ENCODE measurements around the gene IAH1.
"Not testable (repeated sequence)": the region's sequence is repeated elsewhere in the genome, so short reads cannot be mapped to it uniquely, and the experiment has no call there.

Gene IAH1

DNA sequence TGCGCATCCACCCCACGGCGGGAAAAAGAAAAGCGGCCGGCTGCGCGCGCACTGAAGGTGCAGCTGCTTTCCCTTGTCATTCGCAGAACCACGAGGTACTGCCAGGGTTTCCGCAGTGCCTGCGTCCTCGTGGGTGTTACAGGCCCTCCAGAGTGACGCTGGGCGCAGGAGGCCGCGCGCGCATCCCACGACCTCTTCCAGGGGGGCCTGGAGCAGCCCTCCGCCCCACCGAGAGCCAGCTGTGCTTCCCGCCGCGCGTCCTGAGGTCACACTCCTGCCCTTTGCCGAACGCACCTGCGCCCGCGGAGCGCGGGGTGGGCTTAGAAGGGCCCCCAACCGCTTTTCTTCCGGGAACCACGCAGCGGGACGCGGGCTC lies 378 bp upstream of the IAH1 start:
- peak; percentile 43 for DNase-seq

DNA sequence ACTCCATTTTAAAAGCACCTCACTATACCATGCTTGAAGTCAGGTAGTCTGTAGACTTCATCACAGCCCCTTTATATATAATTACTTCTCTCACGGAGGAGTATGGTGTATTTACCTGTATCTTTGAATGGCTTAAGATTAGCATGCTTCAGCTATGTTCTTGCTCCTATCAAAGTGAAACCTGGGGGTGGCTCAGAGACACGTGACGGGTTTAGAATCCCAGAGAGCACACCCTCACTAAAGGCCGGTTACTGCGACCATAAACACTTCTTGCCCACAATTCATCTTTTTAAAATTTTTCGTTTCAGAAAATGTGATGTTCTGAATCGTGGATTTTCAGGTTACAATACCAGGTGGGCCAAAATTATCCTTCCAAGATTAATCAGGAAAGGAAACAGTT lies 3.6 kb downstream of the IAH1 start:
- no peak for DNase-seq

DNA sequence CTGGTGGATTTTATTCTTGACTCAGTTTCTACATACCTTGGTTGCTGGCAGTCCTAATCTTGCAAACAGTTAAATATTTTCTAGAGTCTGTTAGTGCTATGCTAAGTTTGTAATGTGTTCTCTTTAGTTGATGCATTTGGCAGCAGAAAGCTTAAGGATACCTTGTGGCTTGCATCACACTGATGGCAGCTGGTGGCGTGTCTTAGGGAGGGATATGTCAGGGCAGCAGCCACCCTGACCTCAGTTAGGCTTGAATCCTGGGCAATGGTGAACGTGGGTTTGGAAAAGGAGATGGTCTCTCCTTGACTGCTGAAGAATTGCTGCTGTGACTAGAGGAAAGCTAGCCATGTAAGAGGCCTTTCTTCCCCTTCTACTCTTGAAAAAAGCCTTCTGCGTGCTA lies 4.2 kb downstream of the IAH1 start:
- no peak for DNase-seq

DNA sequence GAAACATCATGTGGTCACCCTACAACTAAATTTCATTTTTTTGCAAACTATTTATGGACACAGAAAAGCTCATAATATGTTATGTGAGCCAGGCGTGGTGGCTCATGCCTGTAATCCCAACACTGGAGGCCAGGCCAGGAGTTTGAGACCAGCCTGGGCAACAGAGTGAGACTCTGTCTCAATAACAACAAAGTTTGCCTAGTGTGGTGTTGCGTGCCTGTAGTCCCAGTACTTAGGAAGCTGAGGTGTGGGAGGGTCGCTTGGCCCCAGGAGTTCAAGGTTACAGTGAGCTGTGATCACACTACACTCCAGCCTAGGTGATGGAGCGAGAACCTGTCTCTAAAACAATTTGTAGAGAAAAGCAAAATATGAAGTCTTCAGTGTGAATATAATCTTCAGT lies 5.8 kb downstream of the IAH1 start:
- no peak for DNase-seq

DNA sequence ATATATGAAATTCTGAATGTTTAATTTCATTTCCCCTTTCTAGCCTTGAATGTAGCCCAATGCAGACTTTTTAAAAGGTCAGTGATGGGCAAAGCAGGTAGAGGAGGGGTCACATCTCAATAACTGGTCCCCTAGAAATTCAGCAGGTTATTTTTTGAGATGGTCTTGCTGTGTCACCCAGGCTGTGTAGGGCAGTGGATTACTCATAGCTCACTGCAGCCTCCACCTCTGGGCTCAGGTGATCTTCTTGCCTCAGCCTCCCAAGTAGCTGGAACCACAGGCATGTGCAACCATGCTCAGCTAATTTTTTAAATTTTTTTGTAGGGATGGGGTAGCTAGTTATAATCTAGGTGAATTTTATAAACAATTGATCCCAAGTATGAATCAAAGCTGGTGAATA lies 8.8 kb downstream of the IAH1 start:
- DNase-seq = no peak

DNA sequence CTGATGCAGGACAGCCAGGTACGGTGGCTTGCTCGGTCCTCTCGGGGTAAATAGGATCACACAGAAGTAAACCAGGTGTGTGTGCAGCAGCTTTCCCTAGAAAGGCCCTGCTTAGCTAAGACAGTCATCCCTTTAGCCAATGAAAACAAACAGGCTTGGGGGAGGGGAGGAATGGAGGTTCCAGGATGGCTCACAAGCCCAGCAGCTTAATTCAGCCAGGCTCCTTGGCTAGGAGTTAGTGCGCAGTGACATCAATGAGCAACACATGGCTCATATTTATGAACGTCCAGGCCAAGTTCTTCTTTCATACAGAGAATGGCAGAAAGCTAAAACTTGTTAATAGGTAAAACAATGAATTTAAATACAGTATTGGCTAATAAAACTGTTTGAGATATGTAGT lies 10.2 kb downstream of the IAH1 start:
- no peak for DNase-seq

DNA sequence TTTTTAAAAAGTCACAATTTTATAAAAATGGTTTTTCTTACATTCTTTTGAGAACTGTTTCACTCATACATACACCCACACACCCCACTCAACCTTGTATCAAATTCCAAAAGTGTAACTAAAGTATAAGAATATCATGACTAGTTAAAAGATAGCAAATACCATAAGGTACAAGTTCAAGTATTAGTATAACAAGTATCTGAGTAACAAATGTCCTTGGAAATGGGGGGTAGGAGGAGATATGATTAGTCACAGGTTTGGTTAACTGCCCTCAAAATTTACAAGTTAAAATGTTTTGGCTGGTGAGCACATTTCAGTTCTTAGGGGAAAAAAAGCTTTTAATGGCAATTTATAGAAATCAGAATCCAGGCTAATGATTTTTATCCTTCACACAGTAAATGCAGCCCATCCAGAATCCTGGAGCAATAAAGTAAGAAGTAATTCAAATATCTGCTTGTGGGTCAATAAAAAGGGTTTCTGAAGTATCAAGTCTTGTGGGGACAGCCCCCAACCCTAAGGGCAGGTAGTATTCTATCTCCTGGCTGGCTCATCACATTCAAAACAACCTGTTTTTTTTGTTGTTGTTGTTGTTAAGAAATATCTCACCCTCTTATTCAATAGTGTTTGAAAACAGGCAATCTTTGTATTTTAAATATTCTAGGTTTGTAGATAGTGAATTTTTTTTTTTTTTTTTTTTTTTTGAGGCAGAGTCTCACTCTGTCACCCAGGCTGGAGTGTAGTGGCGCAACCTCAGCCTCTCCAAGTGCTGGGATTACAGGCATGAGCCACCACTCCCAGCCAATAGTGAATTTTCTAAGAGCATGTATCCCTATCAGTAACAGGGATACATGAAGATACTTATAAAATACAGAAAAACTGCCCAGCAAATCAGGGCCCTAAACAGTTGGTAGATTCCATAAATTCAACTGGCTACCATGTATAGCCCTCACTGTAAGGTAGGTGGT lies 14.5 kb downstream of the IAH1 start:
- no peak for DNase-seq

DNA sequence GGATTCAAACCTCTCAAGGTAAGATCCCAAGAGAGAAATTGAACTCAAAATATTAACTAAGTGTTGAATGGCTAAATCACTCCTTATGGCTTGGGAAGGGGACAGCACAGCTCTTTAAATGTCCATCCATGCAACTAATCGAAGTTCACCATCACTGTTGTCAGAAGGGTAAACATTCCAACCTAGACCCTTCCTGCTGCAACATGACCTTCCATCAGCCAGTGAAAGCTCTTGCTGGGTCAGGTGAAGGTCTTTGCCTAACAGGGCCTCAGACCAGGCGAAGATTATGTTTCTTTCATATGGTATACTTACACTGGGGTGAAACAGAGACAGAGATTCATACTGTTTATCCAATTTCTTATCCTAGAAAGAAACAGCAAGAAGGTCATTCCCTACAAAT lies 16.4 kb downstream of the IAH1 start:
- DNase-seq = no peak

DNA sequence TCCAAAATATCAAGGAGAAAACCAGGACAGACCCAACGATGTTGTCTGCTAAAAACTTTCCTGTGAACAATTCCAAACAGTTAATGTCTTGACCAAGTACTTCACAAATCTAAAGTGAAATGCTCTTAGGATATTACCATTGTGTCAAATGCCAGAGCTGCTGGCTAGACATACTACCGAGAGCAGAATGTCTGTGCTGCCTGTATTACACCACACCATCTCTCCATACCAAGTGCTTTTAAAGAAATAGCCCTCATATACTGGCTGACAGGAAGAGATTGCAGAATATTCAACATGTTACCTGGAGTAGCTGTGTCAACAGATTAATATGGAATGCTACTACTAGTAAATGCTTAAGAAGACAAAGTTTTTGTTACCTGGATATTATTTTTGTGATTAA lies 18.6 kb downstream of the IAH1 start:
- no peak for DNase-seq

DNA sequence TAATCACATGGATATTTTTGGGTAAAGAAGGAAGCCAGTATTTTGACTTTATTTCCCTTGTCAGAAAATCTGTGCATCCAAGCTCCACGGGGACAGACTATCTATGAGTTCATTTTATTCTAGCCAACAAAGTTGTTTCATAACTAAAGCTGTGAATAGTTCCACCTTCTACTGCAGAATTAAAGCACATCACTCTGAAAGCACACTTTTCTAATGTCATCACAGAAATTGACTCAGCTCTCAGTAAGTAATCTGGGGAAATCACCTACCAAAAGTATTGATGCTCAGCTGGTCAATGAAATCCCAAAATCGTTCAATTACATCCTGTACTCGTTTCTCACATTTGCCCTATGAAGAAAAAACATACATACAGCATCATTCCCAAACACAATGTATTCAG lies 19.1 kb downstream of the IAH1 start:
- no peak for DNase-seq

DNA sequence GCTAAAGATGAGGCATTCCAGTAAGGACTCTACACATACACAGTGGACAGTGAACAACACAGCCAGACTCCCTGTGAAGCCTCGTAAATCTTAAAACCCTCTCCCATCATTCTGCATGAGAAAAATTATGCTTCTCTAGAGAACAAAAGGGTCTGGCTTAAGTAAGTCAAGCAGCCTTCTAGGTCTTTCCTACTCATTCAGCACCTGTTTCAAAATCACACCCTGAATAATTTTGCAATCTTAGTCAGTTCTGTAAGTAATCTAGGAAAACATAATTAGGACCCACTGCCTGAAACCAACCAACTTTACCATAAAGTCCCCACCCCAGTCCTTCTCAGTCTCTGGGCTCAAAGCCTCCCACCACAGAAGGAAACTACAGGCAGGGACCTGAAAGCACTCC lies 19.7 kb downstream of the IAH1 start:
- DNase-seq = no peak

DNA sequence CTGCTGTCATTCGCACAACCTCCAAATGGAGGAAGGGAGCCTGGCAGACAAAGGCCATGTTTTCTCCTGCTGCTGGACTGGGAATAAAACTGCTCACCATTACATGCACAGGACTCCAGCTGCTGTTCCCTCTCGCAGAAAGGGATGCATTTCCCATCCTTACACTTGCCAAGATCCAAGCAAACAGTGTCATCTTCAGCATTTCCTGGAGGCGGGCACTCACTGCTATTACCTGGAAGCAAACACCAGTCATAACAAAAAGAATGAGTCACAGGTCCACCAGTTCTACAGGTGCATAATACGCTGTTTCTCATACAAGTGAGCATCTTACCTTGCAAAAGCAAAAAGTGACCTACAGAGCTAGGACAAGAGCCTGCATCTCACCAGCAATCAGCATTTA lies 22.7 kb downstream of the IAH1 start:
- peak; percentile 67 for DNase-seq

DNA sequence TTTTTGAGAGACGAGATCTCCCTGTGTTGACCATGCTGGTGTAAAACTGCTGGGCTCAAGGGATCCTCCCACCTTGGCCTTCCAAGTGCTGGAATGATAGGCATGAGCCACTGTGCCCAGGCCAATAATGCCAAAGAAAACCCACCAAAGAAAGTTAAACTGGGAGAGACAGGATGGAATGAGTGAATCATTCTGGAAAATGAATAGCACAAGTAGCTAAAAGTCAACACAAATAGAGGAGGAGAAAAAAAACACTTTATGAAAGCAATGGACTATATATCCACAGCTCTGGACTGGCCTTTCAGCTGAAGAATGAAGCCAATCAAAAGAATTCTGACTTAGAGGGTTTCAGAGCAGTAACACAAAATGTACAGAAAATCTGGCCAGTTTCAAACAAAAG lies 23.9 kb downstream of the IAH1 start:
- DNase-seq = no peak

DNA sequence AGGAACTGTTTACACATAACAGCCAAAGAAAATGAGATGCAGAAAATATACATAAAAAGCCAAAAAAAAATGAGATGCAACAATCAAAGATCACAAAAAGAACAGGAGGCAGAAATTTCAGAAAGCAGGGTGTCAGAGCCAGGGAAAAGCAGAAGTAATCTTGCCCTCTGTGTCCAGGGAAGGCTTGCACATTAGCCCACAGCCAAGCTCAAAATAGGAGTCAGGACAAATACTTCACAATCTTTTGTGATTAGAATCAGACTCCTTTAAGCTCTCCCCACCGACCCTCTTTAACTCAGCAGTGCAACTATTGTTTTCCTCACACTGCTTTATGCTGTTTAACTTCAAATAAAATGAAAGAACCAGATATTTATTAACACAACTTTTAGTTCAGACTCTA lies 34.6 kb downstream of the IAH1 start:
- DNase-seq = no peak

DNA sequence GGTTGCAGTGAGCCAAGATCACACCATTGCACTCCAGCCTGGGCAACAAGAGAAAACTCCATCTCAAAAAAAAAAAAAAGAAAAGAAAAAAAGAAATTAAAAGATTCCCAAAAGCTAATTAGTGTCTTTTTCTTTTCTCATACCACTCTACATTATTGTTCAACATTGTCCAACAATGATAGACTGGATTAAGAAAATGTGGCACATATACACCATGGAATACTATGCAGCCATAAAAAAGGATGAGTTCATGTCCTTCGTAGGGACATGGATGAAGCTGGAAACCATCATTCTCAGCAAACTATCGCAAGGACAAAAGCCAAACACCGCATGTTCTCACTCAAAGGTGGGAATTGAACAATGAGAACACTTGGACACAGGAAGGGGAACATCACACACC lies 39.6 kb downstream of the IAH1 start:
- not testable (repeated sequence) for DNase-seq

DNA sequence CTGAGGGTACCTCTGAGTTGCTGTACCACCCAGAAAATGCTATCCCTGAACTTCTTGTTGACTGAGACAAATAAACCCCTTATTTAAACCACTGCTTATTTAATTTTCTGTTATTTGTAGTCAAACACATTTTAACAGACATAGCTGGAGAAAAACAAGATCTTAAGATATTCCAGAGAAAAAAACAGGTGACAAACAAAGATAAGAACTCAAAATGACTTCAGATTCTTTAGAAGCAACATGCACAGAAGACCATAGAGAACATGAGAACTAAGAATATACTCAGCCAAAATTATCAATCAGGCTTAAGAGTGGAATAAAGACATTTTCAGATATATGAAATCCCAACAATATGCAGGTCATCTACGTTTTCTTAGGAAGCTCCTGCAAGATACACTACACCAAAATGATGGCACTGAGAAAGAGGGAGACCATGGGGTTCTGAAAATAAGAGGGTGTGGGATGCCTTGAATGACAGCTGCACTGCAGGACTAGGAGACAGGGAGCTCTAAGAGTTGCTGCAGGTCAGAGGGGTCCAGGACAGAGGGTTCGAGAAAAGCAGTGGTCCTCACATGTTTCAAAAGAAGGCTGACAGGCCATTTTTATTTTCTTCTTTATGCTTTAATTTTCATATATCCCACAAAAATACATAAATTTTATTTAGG lies 42.9 kb downstream of the IAH1 start:
- no peak for DNase-seq

DNA sequence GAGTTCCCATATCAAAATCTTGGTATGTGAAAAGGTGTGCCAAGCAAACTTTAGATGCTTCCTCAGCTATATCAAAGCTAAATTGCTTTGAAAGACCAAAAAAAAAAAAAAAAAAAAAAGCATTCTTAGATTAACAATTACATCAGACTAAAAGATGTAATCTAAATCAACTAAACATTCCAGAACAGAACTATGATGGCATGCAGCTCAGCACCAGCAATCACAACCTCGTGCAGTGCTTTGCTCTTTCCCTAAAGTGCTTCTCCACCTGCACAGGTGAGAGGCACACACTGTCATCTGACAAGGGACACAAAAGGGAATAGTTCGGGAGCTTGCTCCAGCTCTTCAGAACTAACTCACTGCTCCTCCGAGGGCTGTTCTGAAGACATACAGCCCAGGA lies 43.8 kb downstream of the IAH1 start:
- no peak for DNase-seq

DNA sequence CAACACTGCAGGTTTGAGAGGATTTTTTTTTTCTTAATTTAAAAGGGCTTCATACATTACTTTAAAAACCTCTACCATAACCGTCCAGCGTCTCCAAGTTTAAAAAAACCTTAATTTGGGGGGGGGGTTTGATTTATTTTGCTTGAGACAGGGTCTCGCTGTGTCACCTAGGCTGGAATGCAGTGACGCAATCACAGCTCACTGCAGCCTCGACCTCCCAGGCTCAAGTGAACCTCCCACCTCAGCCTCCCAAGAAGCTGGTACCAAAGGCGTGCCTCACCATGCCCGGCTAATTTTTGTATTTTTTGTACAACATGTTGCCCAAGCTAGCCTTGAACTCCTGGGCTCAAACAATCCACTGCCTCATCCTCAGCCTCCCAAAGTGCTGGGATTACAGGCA lies 44.4 kb downstream of the IAH1 start:
- DNase-seq = no peak

DNA sequence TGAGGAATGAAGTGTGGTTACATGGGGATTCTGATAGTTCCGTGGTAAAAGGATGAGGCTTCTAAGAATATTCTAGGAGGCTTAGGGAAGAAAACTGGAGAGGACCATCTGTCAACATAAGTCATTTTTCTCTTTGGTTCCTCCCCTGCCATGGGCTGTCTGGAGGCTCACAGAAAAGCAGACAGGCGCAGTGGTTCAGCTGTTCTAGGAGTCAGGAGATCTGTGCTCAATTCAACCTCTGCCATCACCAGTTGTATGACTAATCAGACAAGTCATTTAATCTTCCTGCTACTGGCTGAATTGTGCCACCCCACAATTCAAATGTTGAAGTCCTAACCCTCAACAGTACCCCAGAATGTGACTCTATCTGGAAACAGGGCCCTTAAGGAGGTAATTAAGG lies 44.9 kb downstream of the IAH1 start:
- DNase-seq = no peak

DNA sequence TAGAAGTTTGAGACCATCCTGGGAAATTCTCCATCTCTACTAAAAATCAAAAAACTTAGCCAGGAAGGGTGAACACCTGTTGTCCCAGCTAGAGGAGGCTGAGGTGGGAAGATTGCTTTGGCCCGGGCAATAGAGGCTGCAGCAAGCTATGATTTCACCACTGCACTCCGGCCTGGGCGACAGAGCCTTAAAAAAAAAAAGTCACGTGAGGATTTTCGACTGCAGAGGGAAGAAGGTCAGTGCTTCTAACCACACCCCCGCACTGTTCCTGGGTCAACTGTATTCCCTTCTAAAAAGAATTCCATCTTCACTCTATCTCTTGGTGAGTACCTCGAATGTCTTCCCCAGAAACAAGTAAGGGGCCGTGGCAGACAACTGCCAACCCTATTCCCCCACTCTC lies 49.9 kb downstream of the IAH1 start:
- no peak for DNase-seq

DNA sequence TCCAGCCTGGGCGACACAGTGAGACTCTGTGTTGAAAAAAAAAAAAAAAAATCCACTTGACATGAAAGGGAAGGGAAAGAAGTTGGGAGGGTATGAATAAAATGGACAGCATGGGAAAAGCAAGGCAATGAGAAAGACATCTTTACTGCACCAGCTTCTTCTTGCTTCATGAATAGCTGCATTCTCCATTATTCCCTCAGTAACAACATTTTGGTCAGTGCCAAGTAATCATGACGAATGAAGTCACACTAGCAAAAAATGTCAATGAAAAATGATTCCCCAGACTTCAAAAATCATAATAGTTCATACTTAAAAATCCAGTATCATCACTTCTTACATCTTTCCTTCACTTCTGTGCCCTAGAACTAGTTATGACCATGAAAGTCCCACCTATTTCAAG lies 50.9 kb downstream of the IAH1 start:
- no peak for DNase-seq

DNA sequence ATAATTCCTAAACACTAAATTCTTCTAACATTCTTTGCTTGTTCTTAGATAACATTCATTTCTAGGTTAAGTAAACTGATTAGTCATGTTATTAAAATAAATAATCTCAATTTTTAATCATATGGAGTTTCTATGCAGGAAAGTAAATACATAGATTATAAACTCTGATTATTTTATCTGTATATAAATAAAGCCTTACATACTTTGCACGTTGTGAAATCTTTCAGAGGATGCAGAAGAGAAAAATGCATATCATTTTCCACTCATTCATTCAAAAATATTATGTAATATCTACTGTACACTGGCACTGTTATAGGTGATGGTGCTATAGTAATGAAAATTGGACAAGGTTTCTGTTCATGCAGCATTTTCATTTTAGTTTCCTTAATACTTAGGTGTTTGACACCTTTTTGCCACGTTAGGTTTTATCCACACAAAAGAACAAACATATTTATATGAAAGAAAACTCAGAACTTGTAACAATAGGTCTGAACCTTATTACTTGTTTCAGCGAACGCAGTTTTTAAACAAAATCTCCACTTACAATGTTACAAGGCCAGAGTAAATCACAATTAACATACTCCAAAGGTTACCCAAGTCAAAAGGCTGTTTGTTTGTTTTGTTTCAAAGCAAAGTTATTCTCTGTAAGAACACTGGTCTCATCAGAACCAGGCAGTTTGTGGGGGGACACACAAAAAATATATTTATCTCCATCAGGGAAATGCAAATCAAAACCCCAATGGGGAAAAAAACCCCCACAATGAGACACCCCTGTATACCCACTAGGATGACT lies 53.8 kb downstream of the IAH1 start:
- DNase-seq = no peak

DNA sequence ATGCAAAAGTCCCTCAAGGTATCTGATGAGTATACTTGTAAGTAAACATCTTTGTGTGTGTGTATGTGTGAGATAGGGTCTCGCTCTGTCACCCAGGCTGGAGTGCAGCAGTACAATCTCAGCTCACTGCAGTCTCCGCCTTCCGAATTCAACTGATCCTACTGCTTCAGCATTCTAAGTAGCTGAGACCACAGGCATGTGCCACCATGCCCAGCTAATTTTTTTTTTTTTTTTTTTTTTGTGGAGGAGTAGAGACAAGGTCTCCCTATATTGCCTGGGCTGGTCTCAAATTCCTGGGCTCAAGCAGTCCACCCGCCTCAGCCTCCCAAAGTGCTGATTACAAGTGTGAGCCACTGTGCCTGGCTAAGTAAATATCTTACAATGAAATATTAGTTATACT lies 58.1 kb downstream of the IAH1 start:
- no peak for DNase-seq

DNA sequence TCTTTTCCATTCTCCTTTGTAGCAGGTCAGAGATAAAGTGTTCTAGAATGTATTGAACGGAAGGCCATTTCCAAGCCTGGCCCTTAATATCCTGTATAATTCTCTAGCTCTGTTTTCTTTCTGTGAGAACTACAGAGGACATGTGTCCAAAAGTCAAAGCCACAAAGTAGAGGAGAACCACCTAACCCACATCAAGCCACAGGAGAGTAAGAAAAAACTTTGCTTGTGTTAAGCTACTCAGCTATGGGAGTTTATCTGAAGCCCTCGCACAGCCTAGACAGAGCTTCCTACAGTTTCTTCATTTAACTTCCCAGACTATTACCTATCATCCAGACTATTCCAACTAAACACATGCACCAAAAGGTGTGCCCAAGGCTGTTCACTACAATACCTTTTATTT lies 59.3 kb downstream of the IAH1 start:
- no peak for DNase-seq
